ENCODE results near the gene CCNL1. TPM values are rescaled to one million over a fixed set of nuclear protein-coding genes. Genes with fewer than 3 reads are reported as not detected.
"Not testable (repeated sequence)": the region's sequence is repeated elsewhere in the genome, so short reads cannot be mapped to it uniquely, and the experiment has no call there.

Gene CCNL1
- total RNA-seq, 2 donors from 2014 or later = 303 to 324 TPM

DNA sequence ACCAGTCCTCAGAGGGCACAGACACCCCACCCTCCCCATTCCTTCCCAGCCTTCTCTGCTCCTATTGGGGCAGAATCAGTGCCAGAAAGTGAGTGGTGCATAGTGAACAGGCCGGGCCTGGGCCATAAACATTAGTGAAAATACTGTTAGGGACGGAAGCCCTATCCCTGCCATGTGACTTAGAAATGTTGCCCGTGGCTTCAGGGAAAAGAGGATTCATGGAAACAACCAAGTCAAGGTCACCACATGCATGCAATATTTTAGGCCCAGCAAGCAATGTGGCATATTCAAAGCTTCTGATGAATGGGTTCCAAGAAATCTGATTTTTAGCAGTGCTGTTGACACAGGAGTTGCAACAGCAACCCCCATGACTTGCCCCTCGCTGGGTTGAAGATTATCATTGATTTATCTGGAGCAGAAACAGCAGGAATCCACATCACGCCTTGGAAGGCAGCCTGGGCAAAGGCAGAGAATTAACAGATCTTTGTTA is 52.3 kb downstream of the CCNL1 start:
- ATAC-seq = no peak
- H3K27me3 Mint-ChIP-seq = peaks cover 0 to 3% of the 10 kb centered on the region in 2 donors

DNA sequence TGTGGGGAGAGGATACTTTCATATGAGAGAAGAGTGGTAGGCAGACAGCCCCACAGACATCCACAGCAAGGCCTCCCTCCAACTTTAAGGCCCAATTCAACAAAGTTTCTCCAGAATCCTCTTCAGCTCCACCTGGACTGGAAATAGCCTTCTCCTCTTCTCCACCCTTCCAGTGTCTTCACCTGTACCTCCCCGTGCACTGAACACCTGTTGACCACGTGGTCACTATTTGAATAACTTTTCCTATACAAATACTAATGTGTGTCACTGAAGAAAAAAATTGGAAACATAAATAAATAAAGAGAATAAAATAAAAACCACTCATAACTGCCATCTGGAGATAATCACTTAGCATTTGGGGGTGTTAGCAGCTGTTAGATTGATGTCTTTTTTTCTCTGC is 52.9 kb downstream of the CCNL1 start:
- H3K36me3 Mint-ChIP-seq = no peaks in the 10 kb centered on the region
- no peak overlapping the region for H3K27ac Mint-ChIP-seq
- peaks cover 0 to 3% of the 10 kb centered on the region in 2 donors for H3K27me3 Mint-ChIP-seq

More for the DNA sequence above, 52.3 kb downstream of the CCNL1 start:
- no peak for DNase-seq (ENCODE audit: low spot score)
- no peak overlapping the region for H3K27ac Mint-ChIP-seq
- no peaks in the 10 kb centered on the region for H3K9me3 Mint-ChIP-seq
- H3K36me3 Mint-ChIP-seq = no peaks in the 10 kb centered on the region
- H3K4me3 Mint-ChIP-seq = no peak overlapping the region
- H3K4me1 Mint-ChIP-seq (ENCODE audit: low read depth in 2 of 2) = peaks cover 2 to 15% of the 10 kb centered on the region in 2 donors

DNA sequence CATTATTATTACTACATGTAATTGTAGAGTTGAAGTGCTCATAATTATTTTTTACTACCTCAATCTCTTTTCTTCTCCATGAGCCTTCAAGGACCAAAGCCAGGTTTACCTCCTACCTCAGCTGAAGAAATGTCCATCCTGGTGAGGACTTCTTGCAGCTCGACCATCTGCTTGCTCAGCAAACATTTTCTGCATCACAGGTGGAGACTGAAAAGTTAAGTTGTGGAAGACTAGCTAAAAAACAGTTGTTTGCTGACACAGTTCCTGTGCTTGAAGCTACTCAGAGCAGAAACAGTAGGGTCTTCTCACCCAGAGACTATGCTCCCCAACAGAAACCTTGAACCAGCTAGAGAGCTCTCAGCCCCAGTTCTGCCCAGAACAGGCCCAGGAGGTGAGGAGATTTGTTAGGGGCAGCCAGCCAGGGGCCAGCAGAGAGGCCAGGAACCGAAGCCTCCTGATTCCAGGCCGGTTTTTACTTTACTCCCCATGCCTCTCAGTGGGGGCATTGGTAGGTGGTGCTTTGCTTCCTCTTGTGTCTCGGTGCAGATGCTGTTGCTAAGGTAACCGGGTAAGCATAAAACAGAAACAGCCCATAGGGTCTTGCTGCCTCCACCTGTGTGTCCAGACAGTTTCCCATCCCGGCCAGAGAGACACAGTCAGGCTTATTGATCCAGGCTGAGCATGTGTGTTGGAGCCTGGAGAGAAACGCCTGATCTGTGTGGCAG is 54.9 kb downstream of the CCNL1 start:
- peaks cover 2 to 15% of the 10 kb centered on the region in 2 donors for H3K4me1 Mint-ChIP-seq (ENCODE audit: low read depth in 2 of 2)
- peaks cover 0 to 3% of the 10 kb centered on the region in 2 donors for H3K27me3 Mint-ChIP-seq

More for the DNA sequence above, 52.9 kb downstream of the CCNL1 start:
- Mint-ChIP-seq H3K9me3 (no peaks in the 10 kb centered on the region), H3K4me1 (ENCODE audit: low read depth in 2 of 2) (peaks cover 2 to 15% of the 10 kb centered on the region in 2 donors), H3K4me3 (no peak overlapping the region)
- ATAC-seq = no peak
- no peak for DNase-seq (ENCODE audit: low spot score)

DNA sequence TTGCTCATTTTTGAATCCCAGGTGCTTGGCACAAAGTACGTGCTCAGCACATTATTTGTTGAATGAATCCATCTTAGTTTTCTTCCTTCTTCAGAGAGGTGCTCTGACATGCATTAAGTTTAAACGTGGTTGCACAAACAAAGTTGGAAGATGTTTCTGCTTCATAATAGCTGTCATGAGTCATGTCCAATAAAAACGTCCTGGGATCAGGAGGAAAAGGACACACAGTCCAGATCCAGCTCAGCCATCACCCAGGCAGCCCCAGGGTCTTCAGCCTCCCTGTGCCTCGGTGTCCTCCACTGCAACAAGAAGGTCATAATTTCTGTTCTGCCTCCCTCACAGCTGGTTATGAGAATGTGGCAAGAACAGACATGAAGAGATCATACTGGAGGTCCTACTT is 55.4 kb downstream of the CCNL1 start:
- DNase-seq (ENCODE audit: low spot score) (no peak), ATAC-seq (no peak)
- no peaks in the 10 kb centered on the region for H3K9me3 Mint-ChIP-seq
- no peak overlapping the region for H3K4me3 Mint-ChIP-seq
- H3K27me3 Mint-ChIP-seq = peaks cover 0 to 3% of the 10 kb centered on the region in 2 donors
- no peaks in the 10 kb centered on the region for H3K36me3 Mint-ChIP-seq
- peaks cover 2 to 15% of the 10 kb centered on the region in 2 donors for H3K4me1 Mint-ChIP-seq (ENCODE audit: low read depth in 2 of 2)
- H3K27ac Mint-ChIP-seq = peak overlapping the region in 1 of 2 donors; percentile 50

More for the DNA sequence above, 54.9 kb downstream of the CCNL1 start:
- DNase-seq (ENCODE audit: low spot score) (no peak), ATAC-seq (no peak)
- Mint-ChIP-seq H3K4me3 (no peak overlapping the region), H3K9me3 (no peaks in the 10 kb centered on the region), H3K27ac (peak overlapping the region in 1 of 2 donors; percentile 50), H3K36me3 (no peaks in the 10 kb centered on the region)

DNA sequence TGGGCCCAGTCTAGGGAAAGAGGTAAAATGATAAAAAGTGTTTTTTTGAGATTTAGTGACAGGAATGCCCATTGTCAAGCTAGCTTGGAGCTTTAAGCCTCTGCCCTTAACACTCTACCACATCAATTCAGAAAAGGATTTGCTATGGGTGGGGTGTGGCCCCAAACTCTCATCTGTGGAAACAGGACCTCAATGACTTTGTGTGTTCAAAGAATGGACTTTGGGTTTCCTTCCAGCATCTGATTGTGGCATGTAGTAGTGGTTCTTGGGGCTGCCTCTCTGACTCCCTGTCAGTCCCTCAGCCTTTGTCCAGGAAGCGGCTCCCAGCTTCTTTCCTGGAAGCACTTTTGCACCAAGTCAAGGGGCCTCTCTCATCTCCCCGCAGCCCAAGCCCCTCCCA is 56.1 kb downstream of the CCNL1 start:
- no peaks in the 10 kb centered on the region for H3K9me3 Mint-ChIP-seq
- peaks cover 0 to 8% of the 10 kb centered on the region in 2 donors for H3K27me3 Mint-ChIP-seq
- peaks cover 2 to 21% of the 10 kb centered on the region in 2 donors for H3K4me1 Mint-ChIP-seq (ENCODE audit: low read depth in 2 of 2)
- no peak for ATAC-seq
- H3K4me3 Mint-ChIP-seq = peak overlapping the region; percentile 32
- no peaks in the 10 kb centered on the region for H3K36me3 Mint-ChIP-seq
- no peak for DNase-seq (ENCODE audit: low spot score)
- peak overlapping the region in 1 of 2 donors; percentile 28 for H3K27ac Mint-ChIP-seq

- Mint-ChIP-seq H3K36me3 (no peaks in the 10 kb centered on the region), H3K9me3 (no peaks in the 10 kb centered on the region), H3K27me3 (peaks cover 0 to 8% of the 10 kb centered on the region in 2 donors), H3K4me3 (peak overlapping the region; percentile 32), H3K4me1 (ENCODE audit: low read depth in 2 of 2) (peaks cover 2 to 27% of the 10 kb centered on the region in 2 donors), H3K27ac (peak overlapping the region in 1 of 2 donors; percentile 28)
- peak in 1 of 2 donors; percentile 59 for ATAC-seq
- no peak for DNase-seq (ENCODE audit: low spot score)
Observed at GRCh38 chr3:157103280-157103679, 56.7 kb downstream of the CCNL1 start.

- H3K4me1 Mint-ChIP-seq (ENCODE audit: low read depth in 2 of 2) = peaks cover 2 to 30% of the 10 kb centered on the region in 2 donors
- H3K4me3 Mint-ChIP-seq; H3K9me3 Mint-ChIP-seq; H3K36me3 Mint-ChIP-seq; DNase-seq (ENCODE audit: low spot score); H3K27ac Mint-ChIP-seq; ATAC-seq; H3K27me3 Mint-ChIP-seq: not testable (repeated sequence)
Observed at GRCh38 chr3:157102595-157102994, 57.4 kb downstream of the CCNL1 start.

DNA sequence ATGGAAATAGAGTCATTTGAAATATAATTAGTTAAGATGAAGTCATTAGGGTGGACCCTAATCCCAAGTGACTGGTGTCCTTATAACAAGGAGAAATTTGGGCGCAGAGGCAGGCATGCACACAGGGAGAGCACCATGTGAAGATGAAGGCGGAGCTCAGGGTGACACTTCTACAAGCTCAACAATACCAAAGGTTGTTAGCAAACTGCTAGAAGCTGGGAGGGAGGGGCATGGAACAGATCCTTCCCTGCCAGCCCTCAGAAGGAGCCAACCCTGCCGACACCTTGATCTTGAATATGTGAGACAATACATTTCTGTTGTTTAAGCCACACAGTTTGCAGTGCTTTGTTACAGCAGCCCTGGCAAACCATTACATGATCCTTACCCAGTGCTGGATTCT is 57.8 kb downstream of the CCNL1 start:
- Mint-ChIP-seq H3K4me1 (ENCODE audit: low read depth in 2 of 2) (peaks cover 2 to 30% of the 10 kb centered on the region in 2 donors), H3K27ac (no peak overlapping the region)

GRCh38 chr3:157101486-157101885 is 58.5 kb downstream of the CCNL1 start:
- DNase-seq (ENCODE audit: low spot score) (no peak), ATAC-seq (peak; percentile 65 to 82)
- no peak overlapping the region for H3K27ac Mint-ChIP-seq
- H3K27me3 Mint-ChIP-seq = peaks cover 0 to 8% of the 10 kb centered on the region in 2 donors
- no peaks in the 10 kb centered on the region for H3K9me3 Mint-ChIP-seq
- H3K4me1 Mint-ChIP-seq (ENCODE audit: low read depth in 2 of 2) = peaks cover 2 to 30% of the 10 kb centered on the region in 2 donors
- no peaks in the 10 kb centered on the region for H3K36me3 Mint-ChIP-seq
- no peak overlapping the region for H3K4me3 Mint-ChIP-seq

More for the DNA sequence above, 57.8 kb downstream of the CCNL1 start:
- Mint-ChIP-seq H3K36me3 (no peaks in the 10 kb centered on the region), H3K9me3 (no peaks in the 10 kb centered on the region), H3K27me3 (peaks cover 0 to 8% of the 10 kb centered on the region in 2 donors), H3K4me3 (no peak overlapping the region)
- DNase-seq (ENCODE audit: low spot score) = no peak
- ATAC-seq = no peak

GRCh38 chr3:157100608-157101396 is 59.1 kb downstream of the CCNL1 start:
- ATAC-seq (no peak), DNase-seq (ENCODE audit: low spot score) (no peak)
- Mint-ChIP-seq H3K27me3 (peaks cover 0 to 8% of the 10 kb centered on the region in 2 donors), H3K4me3 (no peak overlapping the region), H3K9me3 (no peaks in the 10 kb centered on the region), H3K4me1 (ENCODE audit: low read depth in 2 of 2) (peaks cover 2 to 30% of the 10 kb centered on the region in 2 donors), H3K36me3 (no peaks in the 10 kb centered on the region), H3K27ac (no peak overlapping the region)

- H3K27me3 Mint-ChIP-seq = peaks cover 1 to 12% of the 10 kb centered on the region in 2 donors
- H3K9me3 Mint-ChIP-seq = no peaks in the 10 kb centered on the region
- H3K4me3 Mint-ChIP-seq = no peak overlapping the region
- DNase-seq (ENCODE audit: low spot score) (no peak), ATAC-seq (no peak)
- H3K4me1 Mint-ChIP-seq (ENCODE audit: low read depth in 2 of 2) = peaks cover 2 to 30% of the 10 kb centered on the region in 2 donors
- H3K27ac Mint-ChIP-seq = no peak overlapping the region
- H3K36me3 Mint-ChIP-seq = no peaks in the 10 kb centered on the region
Observed at GRCh38 chr3:157100096-157100477, 59.9 kb downstream of the CCNL1 start.

DNA sequence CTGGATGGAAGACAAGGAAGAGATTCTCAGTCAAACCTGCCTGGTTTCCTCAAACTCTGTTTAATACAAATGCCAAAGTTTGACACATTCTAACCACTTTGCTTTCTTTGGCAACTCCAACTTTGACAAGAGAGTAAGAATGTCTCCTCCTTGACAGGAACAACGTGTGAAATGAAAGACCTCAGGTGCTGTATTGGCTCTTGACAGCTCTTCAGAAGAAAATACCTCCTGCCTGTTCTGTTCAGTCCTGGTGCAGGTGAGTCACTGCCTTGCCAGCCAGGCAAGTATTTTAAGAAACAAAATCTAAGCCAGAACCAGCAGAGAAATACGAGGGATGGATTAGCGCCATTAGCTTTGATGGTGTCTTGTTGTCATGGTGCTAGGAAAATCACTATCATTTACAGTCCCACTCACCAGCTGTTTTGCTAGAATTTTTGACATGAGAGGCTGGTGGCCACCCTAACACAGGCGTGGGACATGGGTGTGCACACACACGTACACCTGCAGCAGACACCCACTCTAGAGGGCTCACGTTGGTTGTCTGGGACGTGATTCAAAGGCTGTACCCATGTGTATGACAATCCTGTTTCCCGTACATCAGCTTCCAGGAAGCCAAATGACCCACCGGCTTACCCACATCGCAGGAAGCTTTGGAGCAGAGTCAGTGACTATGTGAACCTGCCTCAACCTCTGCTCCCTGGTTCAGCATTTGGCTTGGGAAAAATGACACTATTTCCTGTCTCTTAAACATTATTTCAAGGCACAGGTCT is 60.4 kb downstream of the CCNL1 start:
- Mint-ChIP-seq H3K4me1 (ENCODE audit: low read depth in 2 of 2) (peaks cover 1 to 24% of the 10 kb centered on the region in 2 donors), H3K27me3 (peaks cover 7 to 14% of the 10 kb centered on the region in 2 donors), H3K4me3 (peak overlapping the region; percentile 62), H3K9me3 (no peaks in the 10 kb centered on the region), H3K27ac (peak overlapping the region; percentile 66 to 69), H3K36me3 (no peaks in the 10 kb centered on the region)
- ATAC-seq (no peak), DNase-seq (ENCODE audit: low spot score) (no peak)

DNA sequence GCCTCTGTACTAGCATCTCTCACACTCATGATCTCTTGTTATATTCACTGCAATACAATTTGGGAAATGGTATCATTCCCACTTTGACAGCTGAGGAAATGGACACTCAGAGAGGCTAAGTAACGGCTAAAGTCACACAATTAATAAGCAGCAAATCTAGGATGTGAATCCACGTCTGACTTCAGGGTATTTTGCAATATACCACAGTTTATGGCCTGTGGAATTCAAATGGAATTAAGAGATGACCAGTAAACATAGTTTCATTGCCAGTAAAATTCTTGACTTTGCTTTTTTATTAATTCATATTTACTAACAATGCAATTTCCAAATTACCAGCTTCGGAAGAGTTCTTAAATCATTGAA is 61.1 kb downstream of the CCNL1 start:
- DNase-seq (ENCODE audit: low spot score) (no peak), ATAC-seq (no peak)
- Mint-ChIP-seq H3K9me3 (no peaks in the 10 kb centered on the region), H3K27ac (peak overlapping the region; percentile 66 to 69), H3K36me3 (no peaks in the 10 kb centered on the region), H3K27me3 (peaks cover 11 to 14% of the 10 kb centered on the region in 2 donors), H3K4me1 (ENCODE audit: low read depth in 2 of 2) (peaks cover 0 to 20% of the 10 kb centered on the region in 2 donors), H3K4me3 (peak overlapping the region; percentile 62)

Data from natural killer cell treated with Interleukin-12 subunit alpha and Interleukin-12 subunit beta and Interleukin-15 and Interleukin-18, amount 100 ng/mL, for 72 hours (primary cell).